Measurements from ENCODE around the gene CYB561A3.

CYB561A3 gene

GRCh38 chr11:61345170-61345610, 16.5 kb downstream of the CYB561A3 start:
- DNase-seq = no peak

GRCh38 chr11:61343792-61344745, 17.6 kb downstream of the CYB561A3 start:
- DNase-seq = no peak

- DNase-seq = no peak
Measured at GRCh38 chr11:61342207-61342803, 19.4 kb downstream of the CYB561A3 start.

GRCh38 chr11:61341706-61342105, 20.0 kb downstream of the CYB561A3 start:
- DNase-seq = no peak

GRCh38 chr11:61340979-61341378, 20.7 kb downstream of the CYB561A3 start:
- DNase-seq = no peak

GRCh38 chr11:61339490-61339878, 22.2 kb downstream of the CYB561A3 start:
- no peak for DNase-seq

GRCh38 chr11:61338783-61339489, 22.7 kb downstream of the CYB561A3 start:
- no peak for DNase-seq

GRCh38 chr11:61337706-61338470, 23.8 kb downstream of the CYB561A3 start:
- no peak for DNase-seq

GRCh38 chr11:61336171-61336935, 25.3 kb downstream of the CYB561A3 start:
- peak in 10 of 14 donors; percentile 11 to 93 (median 34) for DNase-seq

- DNase-seq = no peak
Measured at GRCh38 chr11:61335355-61335710, 26.3 kb downstream of the CYB561A3 start.

- no peak for DNase-seq
Measured at GRCh38 chr11:61334434-61335354, 27.0 kb downstream of the CYB561A3 start.

GRCh38 chr11:61333550-61334433, 27.9 kb downstream of the CYB561A3 start:
- no peak for DNase-seq

GRCh38 chr11:61332797-61333549, 28.7 kb downstream of the CYB561A3 start, which contains the start of the genes DDB1 and TKFC:
DDB1 (minus strand) TSS chr11:61333105; CDS start chr11:61332968, 137 bp downstream.
TKFC (plus strand) TSS chr11:61333228; CDS start chr11:61334729, 1,501 bp downstream.
- peak; percentile 66 to 95 (median 88) for DNase-seq

GRCh38 chr11:61332281-61332796, 29.3 kb downstream of the CYB561A3 start:
- no peak for DNase-seq

GRCh38 chr11:61331651-61332050, 30.0 kb downstream of the CYB561A3 start:
- DNase-seq = no peak

GRCh38 chr11:61329871-61330270, 31.8 kb downstream of the CYB561A3 start:
- no peak for DNase-seq

GRCh38 chr11:61328351-61328750, 33.3 kb downstream of the CYB561A3 start:
- DNase-seq = no peak

- DNase-seq = no peak
Measured at GRCh38 chr11:61327669-61328071, 34.0 kb downstream of the CYB561A3 start.

All from C1 segment of cervical spinal cord (tissue), 14 donors.